ENCODE data around the gene NDUFV1. TPM values are rescaled to one million over a fixed set of nuclear protein-coding genes. Genes with fewer than 3 reads are reported as not detected.

The NDUFV1 gene
- total and polyA plus RNA-seq, 2 donors (not counting 1 experiment from before 2014, with no cell fraction given): 238 to 315 TPM

DNA sequence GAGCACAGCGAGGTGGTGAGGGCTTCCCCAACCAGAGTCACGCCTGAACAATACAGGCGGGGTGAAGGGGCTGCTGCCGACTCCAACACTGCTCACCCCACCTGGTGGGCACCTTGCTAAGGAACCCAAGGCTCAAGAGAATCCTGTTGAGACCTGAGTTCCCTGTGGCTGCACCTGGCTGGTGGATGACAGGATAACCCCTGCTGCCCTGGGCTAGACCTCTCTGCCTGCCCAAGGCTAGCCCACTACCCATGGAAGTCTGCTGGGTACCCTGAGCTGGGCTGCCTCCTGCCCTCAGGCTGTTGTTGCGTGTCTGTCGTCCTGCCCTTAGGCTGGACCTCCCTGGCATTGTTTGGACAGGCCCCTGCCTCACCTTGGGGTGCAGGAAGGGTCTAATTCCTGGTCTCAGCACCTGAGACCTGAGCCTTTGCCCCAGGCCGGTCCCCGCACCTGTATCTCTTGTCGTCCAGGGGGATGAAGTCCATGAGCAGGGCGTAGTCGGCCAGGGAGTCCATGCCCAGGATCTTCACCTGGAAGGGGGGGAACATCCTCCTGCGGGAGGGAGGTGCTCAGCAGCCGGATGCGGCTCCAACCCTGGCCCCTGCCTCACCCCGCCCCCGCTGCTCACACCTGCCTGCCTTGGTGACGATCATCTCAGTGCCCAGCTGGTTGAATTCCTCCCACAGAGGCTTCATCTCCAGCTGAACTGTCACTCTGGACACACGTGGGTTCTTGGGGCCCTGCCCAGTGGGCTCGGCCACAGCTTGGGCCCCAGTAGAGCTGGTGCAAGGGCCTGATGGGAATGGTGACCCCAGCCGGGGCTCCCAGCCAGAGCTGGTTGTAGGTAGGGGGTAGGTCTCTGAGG lies 27.9 kb downstream of the NDUFV1 start:
- Histone ChIP-seq H3K27ac (ENCODE audit: low read length in 2 of 2) (no peak overlapping the region), H3K4me2 (replicated peaks; ENCODE audit: low read depth, low read length, poor library complexity, severe bottlenecking) (no peak overlapping the region), H3K27me3 (replicated peaks in 1 of 4; ENCODE audit: control extremely low read depth in 1 of 4, control insufficient read depth in 3 of 4, insufficient read depth in 4 of 4, low read length in 3 of 4) (peaks cover 0 to 4% (median 2%) of the 10 kb centered on the region in 4 experiments), H3K36me3 (replicated peaks in 1 of 2; ENCODE audit: control extremely low read depth in 1 of 2, control insufficient read depth in 1 of 2, extremely low read depth in 1 of 2, insufficient read depth in 2 of 2, low read length in 1 of 2) (no peaks in the 10 kb centered on the region), H2AFZ (ENCODE audit: insufficient read depth, low read depth, low read length, poor library complexity, severe bottlenecking) (no peak overlapping the region), H3K9me3 (ENCODE audit: control extremely low read depth in 1 of 3, control insufficient read depth in 2 of 3, insufficient read depth in 1 of 3, low read length in 2 of 3) (no peaks in the 10 kb centered on the region), H3K9ac (ENCODE audit: low read length) (no peak overlapping the region), H4K20me1 (ENCODE audit: control insufficient read depth, insufficient read depth, low read length, poor library complexity, severe bottlenecking) (no peaks in the 10 kb centered on the region), H3K4me3 (ENCODE audit: control extremely low read depth in 1 of 5, extremely low read depth in 1 of 5, insufficient read depth in 1 of 5, low read depth in 2 of 5, low read length in 4 of 5) (no peak overlapping the region), H3K4me1 (ENCODE audit: control insufficient read depth in 2 of 2, insufficient read depth in 2 of 2, low read length in 2 of 2) (peaks cover 6 to 8% of the 10 kb centered on the region in 2 donors), H3K79me2 (ENCODE audit: control insufficient read depth, insufficient read depth, low read length) (no peaks in the 10 kb centered on the region)
- no peak overlapping the region for H3K27ac Mint-ChIP-seq
- no peaks in the 10 kb centered on the region for H3K27me3 Mint-ChIP-seq
- H3K9me3 Mint-ChIP-seq (ENCODE audit: insufficient read depth): no peaks in the 10 kb centered on the region
- no peak for TF ChIP-seq EZH2 (IDR thresholded peaks at IDR 0.05; ENCODE audit: borderline replicate concordance, insufficient read depth, low read depth, low read length, poor library complexity, severe bottlenecking)
- TF ChIP-seq, protein P1, sequence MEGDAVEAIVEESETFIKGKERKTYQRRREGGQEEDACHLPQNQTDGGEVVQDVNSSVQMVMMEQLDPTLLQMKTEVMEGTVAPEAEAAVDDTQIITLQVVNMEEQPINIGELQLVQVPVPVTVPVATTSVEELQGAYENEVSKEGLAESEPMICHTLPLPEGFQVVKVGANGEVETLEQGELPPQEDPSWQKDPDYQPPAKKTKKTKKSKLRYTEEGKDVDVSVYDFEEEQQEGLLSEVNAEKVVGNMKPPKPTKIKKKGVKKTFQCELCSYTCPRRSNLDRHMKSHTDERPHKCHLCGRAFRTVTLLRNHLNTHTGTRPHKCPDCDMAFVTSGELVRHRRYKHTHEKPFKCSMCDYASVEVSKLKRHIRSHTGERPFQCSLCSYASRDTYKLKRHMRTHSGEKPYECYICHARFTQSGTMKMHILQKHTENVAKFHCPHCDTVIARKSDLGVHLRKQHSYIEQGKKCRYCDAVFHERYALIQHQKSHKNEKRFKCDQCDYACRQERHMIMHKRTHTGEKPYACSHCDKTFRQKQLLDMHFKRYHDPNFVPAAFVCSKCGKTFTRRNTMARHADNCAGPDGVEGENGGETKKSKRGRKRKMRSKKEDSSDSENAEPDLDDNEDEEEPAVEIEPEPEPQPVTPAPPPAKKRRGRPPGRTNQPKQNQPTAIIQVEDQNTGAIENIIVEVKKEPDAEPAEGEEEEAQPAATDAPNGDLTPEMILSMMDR (IDR thresholded peaks at IDR 0.05): no peak
- H3K4me3 Mint-ChIP-seq: no peak overlapping the region
- DNase-seq (no peak), ATAC-seq (ENCODE audit: low read depth) (no peak)
- H3K4me1 Mint-ChIP-seq: peaks cover 15% of the 10 kb centered on the region
- ChIA-PET POLR2A (interaction anchor here (1.1 kb wide), 1 partner anchor 20 kb away, joined by 4 read pairs; no protein-coding TSS in a partner anchor), CTCF (interaction anchor here (0.6 to 5.3 kb wide), 3 partner anchors 12 to 467 kb away, joined by 7 to 50 read pairs (median 13); partner anchors contain the start of gene ACY3)
- intact Hi-C loops (cut with micrococcal nuclease): no loop called here
- 87% methylated on average over 20 of the region's 20 CpGs for WGBS (ENCODE audit: insufficient coverage)

DNA sequence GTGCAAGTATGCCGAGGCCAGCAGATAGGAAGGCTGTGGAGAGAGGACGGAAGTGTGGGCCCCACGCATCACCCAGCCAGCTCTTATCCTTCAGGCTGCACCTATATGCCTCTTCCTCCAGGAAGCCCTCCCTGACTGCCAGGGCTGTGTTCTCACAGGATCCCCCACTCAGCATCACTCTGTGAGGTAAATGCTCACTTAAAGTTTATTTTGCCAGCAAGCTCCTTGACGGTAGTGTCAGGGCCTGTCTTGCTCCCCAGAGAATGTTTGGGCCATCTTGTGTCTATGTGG lies 28.4 kb downstream of the NDUFV1 start:
- DNase-seq: no peak
- peaks cover 0 to 6% (median 3%) of the 10 kb centered on the region in 4 experiments for H3K27me3 ChIP-seq (replicated peaks in 1 of 4; ENCODE audit: control extremely low read depth in 1 of 4, control insufficient read depth in 3 of 4, insufficient read depth in 4 of 4, low read length in 3 of 4)
- no peaks in the 10 kb centered on the region for H3K36me3 ChIP-seq (replicated peaks in 1 of 2; ENCODE audit: control extremely low read depth in 1 of 2, control insufficient read depth in 1 of 2, extremely low read depth in 1 of 2, insufficient read depth in 2 of 2, low read length in 1 of 2)
- no peak overlapping the region for H3K4me2 ChIP-seq (replicated peaks; ENCODE audit: low read depth, low read length, poor library complexity, severe bottlenecking)
- 88% methylated on average over 3 of the region's 4 CpGs for WGBS (ENCODE audit: insufficient coverage)
- TF ChIP-seq, protein P1 (IDR thresholded peaks at IDR 0.05): no peak
- TF ChIP-seq EZH2 (IDR thresholded peaks at IDR 0.05; ENCODE audit: borderline replicate concordance, insufficient read depth, low read depth, low read length, poor library complexity, severe bottlenecking): no peak
- H3K4me3 Mint-ChIP-seq: no peak overlapping the region
- peaks cover 9 to 14% of the 10 kb centered on the region in 2 donors for H3K4me1 ChIP-seq (ENCODE audit: control insufficient read depth in 2 of 2, insufficient read depth in 2 of 2, low read length in 2 of 2)
- H4K20me1 ChIP-seq (ENCODE audit: control insufficient read depth, insufficient read depth, low read length, poor library complexity, severe bottlenecking): no peaks in the 10 kb centered on the region
- no peaks in the 10 kb centered on the region for H3K9me3 Mint-ChIP-seq (ENCODE audit: insufficient read depth)
- H3K9ac ChIP-seq (ENCODE audit: low read length): no peak overlapping the region
- no peak overlapping the region for H2AFZ ChIP-seq (ENCODE audit: insufficient read depth, low read depth, low read length, poor library complexity, severe bottlenecking)
- CTCF ChIA-PET: interaction anchor here (0.6 to 5.3 kb wide), 4 partner anchors 12 to 468 kb away, joined by 5 to 50 read pairs (median 10); partner anchors contain the start of gene ACY3
- peaks cover 18% of the 10 kb centered on the region for H3K4me1 Mint-ChIP-seq
- no peak for ATAC-seq (ENCODE audit: low read depth)
- intact Hi-C loops (cut with micrococcal nuclease): no loop called here
- H3K79me2 ChIP-seq (ENCODE audit: control insufficient read depth, insufficient read depth, low read length): no peaks in the 10 kb centered on the region
- POLR2A ChIA-PET: interaction anchor here (1.1 kb wide), 1 partner anchor 21 kb away, joined by 4 read pairs; no protein-coding TSS in a partner anchor
- H3K27me3 Mint-ChIP-seq: peaks cover 2% of the 10 kb centered on the region
- no peak overlapping the region for H3K4me3 ChIP-seq (ENCODE audit: control extremely low read depth in 1 of 5, extremely low read depth in 1 of 5, insufficient read depth in 1 of 5, low read depth in 2 of 5, low read length in 4 of 5)
- H3K9me3 ChIP-seq (ENCODE audit: control extremely low read depth in 1 of 3, control insufficient read depth in 2 of 3, insufficient read depth in 1 of 3, low read length in 2 of 3): no peaks in the 10 kb centered on the region
- no peak overlapping the region for H3K27ac Mint-ChIP-seq
- no peak overlapping the region for H3K27ac ChIP-seq (ENCODE audit: low read length in 2 of 2)
